B cell (primary cell): Measurements from ENCODE around the gene PPP4R1. TPM values are rescaled to one million over a fixed set of nuclear protein-coding genes. Genes with fewer than 3 reads are reported as not detected.

ENCODE experiments used
- ATAC-seq: fragments of 200-7000 bp; cut with Tn5 transposase; one replicate; pipeline ENCODE4 v1.10.0; 2021; ENCODE audit warnings: low read depth, mild to moderate bottlenecking, moderate number of reproducible peaks, moderate library complexity
- CTCF ChIA-PET: fragments of 350-600 bp; sonication (Branson Sonifier 250); formaldehyde crosslinking; loops from one replicate; lab custom pipeline; 2021; ENCODE audit warnings: antibody characterized with exemption, inconsistent platforms; lab: Charles Lee
- POLR2A ChIA-PET: fragments of 350-600 bp; sonication (Branson Sonifier 250); formaldehyde crosslinking; loops from one replicate; lab custom pipeline; 2021; ENCODE audit warnings: antibody characterized with exemption; lab: Charles Lee
- DNase-seq: peaks from one replicate; pipeline ENCODE4 v3.0.0; 2013
- H2AFZ ChIP-seq: 2 replicates; pipeline ENCODE4 v1.6.1; 2012; ENCODE audit warnings: mild to moderate bottlenecking, low read depth, low read length; ENCODE audit not compliant: insufficient read depth, poor library complexity, severe bottlenecking
- H3K27ac ChIP-seq, 2 donors: 1 replicate in 1 of 2; 2 replicates in 1 of 2; pipeline ENCODE4 v1.5.1; 2012 to 2013; ENCODE audit warnings: low read length in 2 of 2, mild to moderate bottlenecking in 2 of 2, moderate library complexity in 1 of 2
- H3K27me3 ChIP-seq, 4 experiments: fragments of 200-600 bp in 1 of 4; sonication (generic) in 1 of 4; replicated peaks in 1 of 4; 1 replicate in 2 of 4; 2 replicates in 2 of 4; pipeline versions ENCODE4 v1.6.1 to v1.7.0; 2013 to 2016; ENCODE audit warnings: low read length in 3 of 4, mild to moderate bottlenecking in 2 of 4, mixed read lengths in 1 of 4, moderate library complexity in 1 of 4; ENCODE audit not compliant: insufficient read depth in 4 of 4, control insufficient read depth in 3 of 4; ENCODE audit errors: control extremely low read depth in 1 of 4
- H3K36me3 ChIP-seq, 2 experiments: replicated peaks in 1 of 2; 1 replicate in 1 of 2; 2 replicates in 1 of 2; pipeline versions ENCODE4 v1.6.1 to v1.7.1; 2013; ENCODE audit warnings: low read length in 1 of 2; ENCODE audit not compliant: insufficient read depth in 2 of 2, control insufficient read depth in 1 of 2; ENCODE audit errors: control extremely low read depth in 1 of 2, extremely low read depth in 1 of 2
- H3K4me1 ChIP-seq, 2 donors: fragments of 200-600 bp in 1 of 2; sonication (generic) in 1 of 2; 1 replicate in 1 of 2; 2 replicates in 1 of 2; pipeline versions ENCODE4 v1.5.1 to v1.6.1; 2013 to 2017; ENCODE audit warnings: low read length in 2 of 2; ENCODE audit not compliant: control insufficient read depth in 2 of 2, insufficient read depth in 2 of 2
- H3K4me2 ChIP-seq: replicated peaks from 2 replicates; pipeline ENCODE3; 2012; ENCODE audit warnings: mild to moderate bottlenecking, low read depth, low read length; ENCODE audit not compliant: poor library complexity, severe bottlenecking
- H3K4me3 ChIP-seq, 5 experiments: fragments of 200-600 bp in 1 of 5; sonication (generic) in 1 of 5; 1 replicate in 3 of 5; 2 replicates in 2 of 5; pipeline versions ENCODE4 v1.5.1 to v1.7.0; 2011 to 2016; ENCODE audit warnings: low read length in 4 of 5, mild to moderate bottlenecking in 4 of 5, low read depth in 2 of 5, control low read depth in 1 of 5, moderate library complexity in 1 of 5; ENCODE audit not compliant: insufficient read depth in 1 of 5; ENCODE audit errors: control extremely low read depth in 1 of 5, extremely low read depth in 1 of 5
- H3K79me2 ChIP-seq: fragments of 200-600 bp; sonication (generic); one replicate; pipeline ENCODE4 v1.6.0; 2016; ENCODE audit warnings: low read length; ENCODE audit not compliant: control insufficient read depth, insufficient read depth
- H3K9ac ChIP-seq: fragments of 200-600 bp; sonication (generic); 2 replicates; pipeline ENCODE4 v1.6.1; 2017; ENCODE audit warnings: mild to moderate bottlenecking, low read length, moderate library complexity
- H3K9me3 ChIP-seq, 3 donors: one replicate each; pipeline versions ENCODE4 v1.6.1 to v1.7.1; 2013; ENCODE audit warnings: low read length in 2 of 3; ENCODE audit not compliant: control insufficient read depth in 2 of 3, insufficient read depth in 1 of 3; ENCODE audit errors: control extremely low read depth in 1 of 3
- H4K20me1 ChIP-seq: 2 replicates; pipeline ENCODE4 v1.6.0; 2012; ENCODE audit warnings: mild to moderate bottlenecking, low read length; ENCODE audit not compliant: insufficient read depth, control insufficient read depth, poor library complexity, severe bottlenecking
- H3K27ac Mint-ChIP-seq: one replicate; pipeline ENCODE4 v1.8.0; 2021; ENCODE audit warnings: mixed read lengths
- H3K27me3 Mint-ChIP-seq: one replicate; pipeline ENCODE4 v1.8.0; 2021; ENCODE audit warnings: mixed read lengths
- H3K4me1 Mint-ChIP-seq: one replicate; pipeline ENCODE4 v1.8.0; 2021; ENCODE audit warnings: mixed read lengths
- H3K4me3 Mint-ChIP-seq: one replicate; pipeline ENCODE4 v1.8.0; 2021; ENCODE audit warnings: mixed read lengths
- H3K9me3 Mint-ChIP-seq: one replicate; pipeline ENCODE4 v1.8.0; 2022; ENCODE audit warnings: mixed read lengths; ENCODE audit not compliant: insufficient read depth
- EZH2 ChIP-seq: IDR thresholded peaks from 2 replicates; pipeline ENCODE4 v1.6.1; 2012; ENCODE audit warnings: borderline replicate concordance, low read depth, mild to moderate bottlenecking, moderate library complexity, low read length; ENCODE audit not compliant: insufficient read depth, poor library complexity, severe bottlenecking
- WGBS: methylation state at CpG from one replicate; pipeline ENCODE4 v1.1.5; 2013; ENCODE audit warnings: missing lambda C conversion rate; ENCODE audit not compliant: insufficient coverage; 5-methylcytosine and 5-hydroxymethylcytosine counted together
- intact Hi-C: fragments of 100-400 bp; cut with micrococcal nuclease; formaldehyde crosslinking; loops from one replicate; pipeline ENCODE4 v1.10.0; 2022
- polyA plus RNA-seq: library from polyadenylated mRNA; depleted of rRNA; stranded (reverse); fragments of >200 nt; gene quantifications from 2 replicates; pipeline ENCODE4 v1.2.3, GENCODE V29; 2012
- total RNA-seq, 2 donors: library from RNA; stranded (reverse); fragments of 120-200 nt in 1 of 2; gene quantifications; 1 replicate in 1 of 2; 2 replicates in 1 of 2; pipeline versions ENCODE4 v1.2.3 to v1.2.4, GENCODE V29; 2013 to 2022
- TF ChIP-seq, protein P1 (sequence below): fragments of 200-600 bp; IDR thresholded peaks from one replicate; pipeline ENCODE4 v1.8.0; 2022; ENCODE audit warnings: antibody characterized with exemption, mild to moderate bottlenecking

The PPP4R1 gene
- total and polyA plus RNA-seq, 2 donors (not counting 1 experiment from before 2014, with no cell fraction given): 33.4 to 57.1 TPM

DNA sequence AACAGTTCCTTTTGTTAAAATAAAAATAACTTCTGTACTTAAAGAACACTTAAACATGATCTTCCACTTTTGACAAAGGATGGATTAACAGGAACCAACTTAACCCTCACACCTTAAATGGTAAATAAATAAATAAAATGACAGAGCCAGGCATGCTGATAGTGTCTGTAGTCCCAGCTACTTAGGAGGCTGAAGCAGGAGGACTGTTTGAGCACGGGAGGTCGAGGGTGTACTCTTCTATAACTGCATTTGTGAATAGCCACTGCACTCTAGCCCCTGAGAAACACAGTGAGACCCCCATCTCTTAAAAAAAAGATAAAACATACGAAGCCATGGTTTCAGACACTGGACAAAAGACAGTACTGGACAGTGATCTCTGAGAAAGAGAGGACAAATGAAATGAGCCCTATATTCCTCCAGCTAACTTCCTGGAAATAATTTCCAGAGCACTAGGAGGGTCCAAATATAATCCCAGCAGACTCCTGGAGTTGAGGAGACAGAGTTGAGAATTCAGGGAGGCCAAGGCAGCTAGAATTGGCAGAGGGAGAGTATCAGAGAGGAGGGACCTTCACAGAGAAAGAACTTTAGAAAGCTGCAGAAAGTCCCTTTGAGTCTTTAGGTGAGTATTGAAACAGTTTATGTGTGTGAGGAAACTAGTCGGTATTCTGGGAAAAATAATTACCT is 17.4 kb downstream of the PPP4R1 start:
- WGBS: 100% methylated on average over 3 of the region's 4 CpGs
- CTCF ChIA-PET: interaction anchor here (1.1 kb wide), 1 partner anchor 174 kb away, joined by 3 read pairs; no protein-coding TSS in a partner anchor
- no peak overlapping the region for H3K4me3 Mint-ChIP-seq

GRCh38 chr18:9596226-9596625 is 18.1 kb downstream of the PPP4R1 start:
- no peak for TF ChIP-seq EZH2
- TF ChIP-seq, protein P1, sequence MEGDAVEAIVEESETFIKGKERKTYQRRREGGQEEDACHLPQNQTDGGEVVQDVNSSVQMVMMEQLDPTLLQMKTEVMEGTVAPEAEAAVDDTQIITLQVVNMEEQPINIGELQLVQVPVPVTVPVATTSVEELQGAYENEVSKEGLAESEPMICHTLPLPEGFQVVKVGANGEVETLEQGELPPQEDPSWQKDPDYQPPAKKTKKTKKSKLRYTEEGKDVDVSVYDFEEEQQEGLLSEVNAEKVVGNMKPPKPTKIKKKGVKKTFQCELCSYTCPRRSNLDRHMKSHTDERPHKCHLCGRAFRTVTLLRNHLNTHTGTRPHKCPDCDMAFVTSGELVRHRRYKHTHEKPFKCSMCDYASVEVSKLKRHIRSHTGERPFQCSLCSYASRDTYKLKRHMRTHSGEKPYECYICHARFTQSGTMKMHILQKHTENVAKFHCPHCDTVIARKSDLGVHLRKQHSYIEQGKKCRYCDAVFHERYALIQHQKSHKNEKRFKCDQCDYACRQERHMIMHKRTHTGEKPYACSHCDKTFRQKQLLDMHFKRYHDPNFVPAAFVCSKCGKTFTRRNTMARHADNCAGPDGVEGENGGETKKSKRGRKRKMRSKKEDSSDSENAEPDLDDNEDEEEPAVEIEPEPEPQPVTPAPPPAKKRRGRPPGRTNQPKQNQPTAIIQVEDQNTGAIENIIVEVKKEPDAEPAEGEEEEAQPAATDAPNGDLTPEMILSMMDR: no peak
- no peak overlapping the region for H2AFZ ChIP-seq
- peaks cover 55% of the 10 kb centered on the region for H3K79me2 ChIP-seq
- ATAC-seq (no peak), DNase-seq (no peak)
- ChIA-PET POLR2A (no interaction called here), CTCF (interaction anchor here (1.1 kb wide), 1 partner anchor 175 kb away, joined by 3 read pairs; no protein-coding TSS in a partner anchor)
- H3K4me2 ChIP-seq: no peak overlapping the region
- Mint-ChIP-seq H3K27ac (no peak overlapping the region), H3K4me3 (no peak overlapping the region), H3K4me1 (peaks cover 15% of the 10 kb centered on the region), H3K27me3 (no peaks in the 10 kb centered on the region), H3K9me3 (peaks cover 3% of the 10 kb centered on the region)
- peaks cover 5% of the 10 kb centered on the region for H4K20me1 ChIP-seq
- H3K4me3 ChIP-seq: no peak overlapping the region
- no peaks in the 10 kb centered on the region for H3K4me1 ChIP-seq
- no peak overlapping the region for H3K27ac ChIP-seq
- peaks cover 1 to 17% (median 12%) of the 10 kb centered on the region in 3 donors for H3K9me3 ChIP-seq
- WGBS: no CpG with 5 or more reads among the region's 3 CpGs
- no peaks in the 10 kb centered on the region for H3K27me3 ChIP-seq
- H3K9ac ChIP-seq: no peak overlapping the region
- intact Hi-C loops: no loop called here
- H3K36me3 ChIP-seq: no peaks in the 10 kb centered on the region

More for the DNA sequence above, 17.4 kb downstream of the PPP4R1 start:
- Histone ChIP-seq H3K27ac (no peak overlapping the region), H3K9me3 (peaks cover 1 to 17% (median 17%) of the 10 kb centered on the region in 3 donors), H3K79me2 (peaks cover 62% of the 10 kb centered on the region), H3K36me3 (no peaks in the 10 kb centered on the region), H3K4me2 (no peak overlapping the region), H3K4me3 (no peak overlapping the region), H3K9ac (no peak overlapping the region), H3K4me1 (no peaks in the 10 kb centered on the region), H3K27me3 (no peaks in the 10 kb centered on the region), H2AFZ (no peak overlapping the region), H4K20me1 (peaks cover 5% of the 10 kb centered on the region)
- DNase-seq (no peak), ATAC-seq (no peak)
- POLR2A ChIA-PET: no interaction called here
- intact Hi-C loops: no loop called here
- Mint-ChIP-seq H3K9me3 (peaks cover 3% of the 10 kb centered on the region), H3K27me3 (no peaks in the 10 kb centered on the region), H3K27ac (no peak overlapping the region), H3K4me1 (peaks cover 15% of the 10 kb centered on the region)
- TF ChIP-seq EZH2: no peak
- TF ChIP-seq, protein P1: no peak
